HCT116 (cell line): ENCODE results near the gene ZNF581. TPM values are rescaled to one million over a fixed set of nuclear protein-coding genes. Genes with fewer than 3 reads are reported as not detected.

Experiments
- ATAC-seq: fragments of 200-7000 bp; cut with Tn5 transposase; 2 replicates; pipeline ENCODE4 v1.9.1; 2020; ENCODE audit warnings: mild to moderate bottlenecking, moderate library complexity
- BruUV-seq: library from RNA; stranded (reverse); fragments of 400-500 nt; replicated peaks from 2 replicates; lab custom pipeline; 2021; lab: Mats Ljungman, UMichigan
- CTCF ChIA-PET: fragments of 300-600 bp; sonication (Branson Sonifier 250); formaldehyde crosslinking; loops from one replicate; lab custom pipeline; 2021; ENCODE audit warnings: antibody characterized with exemption; lab: Charles Lee
- POLR2A ChIA-PET: fragments of 300-600, 350-600 bp; sonication (Branson Sonifier 250); formaldehyde crosslinking; loops from one replicate; lab custom pipeline; 2021; ENCODE audit warnings: antibody characterized with exemption; lab: Charles Lee
- RAD21 ChIA-PET, 2 experiments: fragments of 300-600 bp; sonication (Branson Sonifier 250); formaldehyde crosslinking; loops; one replicate each; lab custom pipeline; 2023; ENCODE audit warnings: low total read pairs in 2 of 2; ENCODE audit not compliant: uncharacterized antibody in 2 of 2, unreplicated experiment in 2 of 2, low non-redundant PET in 1 of 2; lab: Charles Lee
- DNase-seq: peaks from one replicate; pipeline ENCODE4 v3.0.0-alpha.2; 2010; ENCODE audit warnings: low read depth, low spot score
- H2AFZ ChIP-seq: fragments of 200-600 bp; shearing (Covaris generic), sonication (generic); 2 replicates; pipeline ENCODE4 v1.6.1; 2017; ENCODE audit warnings: low read depth, mixed run types, mixed read lengths, antibody characterized with exemption, low read length; ENCODE audit not compliant: poor library complexity, severe bottlenecking
- H3K27ac ChIP-seq: 2 replicates; pipeline ENCODE4 v1.5.1; 2012; ENCODE audit warnings: low read depth, low read length
- H3K27me3 ChIP-seq: fragments of 200-600 bp; sonication (generic); 2 replicates; pipeline ENCODE4 v1.6.1; 2016; ENCODE audit warnings: mixed run types, low read length, mixed read lengths; ENCODE audit not compliant: insufficient read depth
- H3K36me3 ChIP-seq, 2 experiments: fragments of 200-500 bp in 1 of 2; fragments of 200-600 bp in 1 of 2; sonication (Bioruptor generic) in 1 of 2; sonication (generic) in 1 of 2; 2 replicates each; pipeline versions ENCODE4 v1.5.1 to v1.6.1; 2014 to 2016; ENCODE audit warnings: low read length in 2 of 2, inconsistent platforms in 1 of 2, mixed read lengths in 1 of 2, mixed run types in 1 of 2; ENCODE audit not compliant: insufficient read depth in 2 of 2, control insufficient read depth in 1 of 2
- H3K4me1 ChIP-seq, 2 experiments: fragments of 200-600 bp in 1 of 2; sonication (generic) in 1 of 2; 2 replicates each; pipeline versions ENCODE4 v1.5.1 to v1.6.1; 2012 to 2017; ENCODE audit warnings: low read length in 2 of 2, inconsistent platforms in 1 of 2, mild to moderate bottlenecking in 1 of 2, mixed read lengths in 1 of 2, mixed run types in 1 of 2, moderate library complexity in 1 of 2; ENCODE audit not compliant: insufficient read depth in 2 of 2, control insufficient read depth in 1 of 2
- H3K4me2 ChIP-seq: fragments of 200-600 bp; sonication (generic); 2 replicates; pipeline ENCODE4 v1.6.1; 2017; ENCODE audit warnings: mixed run types, low read length, mixed read lengths
- H3K4me3 ChIP-seq, 2 experiments: fragments of 200-600 bp in 1 of 2; sonication (generic) in 1 of 2; replicated peaks in 1 of 2; 2 replicates each; pipeline ENCODE4 v1.5.1; 2011 to 2016; ENCODE audit warnings: low read length in 2 of 2, control low read depth in 1 of 2, low read depth in 1 of 2, mild to moderate bottlenecking in 1 of 2, mixed read lengths in 1 of 2, mixed run types in 1 of 2
- H3K79me2 ChIP-seq: fragments of 200-600 bp; sonication (generic); 2 replicates; pipeline ENCODE4 v1.6.1; 2017; ENCODE audit warnings: mild to moderate bottlenecking, mixed run types, low read length, moderate library complexity, mixed read lengths; ENCODE audit not compliant: insufficient read depth
- H3K9ac ChIP-seq: fragments of 200-600 bp; sonication (generic); 2 replicates; pipeline ENCODE4 v1.6.1; 2016; ENCODE audit warnings: low read length, mixed read lengths
- H3K9me2 ChIP-seq: fragments of 200-600 bp; sonication (generic), shearing (Covaris generic); 2 replicates; pipeline ENCODE4 v1.6.1; 2017; ENCODE audit warnings: mixed run types, mild to moderate bottlenecking, moderate library complexity; ENCODE audit not compliant: insufficient read depth
- H3K9me3 ChIP-seq, 2 experiments: fragments of 200-500 bp in 1 of 2; fragments of 200-600 bp in 1 of 2; sonication (Bioruptor generic) in 1 of 2; sonication (generic) in 1 of 2; 2 replicates each; pipeline ENCODE4 v1.6.1; 2014 to 2017; ENCODE audit warnings: low read length in 2 of 2, mixed read lengths in 2 of 2, inconsistent platforms in 1 of 2, low read depth in 1 of 2, mild to moderate bottlenecking in 1 of 2, mixed run types in 1 of 2, moderate library complexity in 1 of 2; ENCODE audit not compliant: control insufficient read depth in 1 of 2, insufficient read depth in 1 of 2
- H4K20me1 ChIP-seq: fragments of 200-600 bp; sonication (generic), shearing (Covaris generic); 2 replicates; pipeline ENCODE4 v1.6.1; 2017; ENCODE audit warnings: mixed run types, mild to moderate bottlenecking, moderate library complexity; ENCODE audit not compliant: insufficient read depth
- ATF3 ChIP-seq: IDR thresholded peaks from 2 replicates; pipeline ENCODE4 v1.6.1; 2012
- CTCF ChIP-seq, 3 experiments: fragments of 200-600 bp in 1 of 3; sonication (generic) in 1 of 3; IDR thresholded peaks in 2 of 3; conservative IDR thresholded peaks in 1 of 3; 2 replicates each; pipeline ENCODE4 v1.5.1; 2012 to 2017; ENCODE audit warnings: low read depth in 2 of 3, low read length in 2 of 3, antibody characterized with exemption in 1 of 3, borderline replicate concordance in 1 of 3, control low read depth in 1 of 3, mild to moderate bottlenecking in 1 of 3, mixed read lengths in 1 of 3, mixed run types in 1 of 3, moderate library complexity in 1 of 3; ENCODE audit not compliant: insufficient read depth in 1 of 3
- ELF1 ChIP-seq: IDR thresholded peaks from 2 replicates; pipeline ENCODE4 v1.6.1; 2012; ENCODE audit warnings: low read depth, borderline replicate concordance
- JUND ChIP-seq: IDR thresholded peaks from 2 replicates; pipeline ENCODE4 v1.6.1; 2012
- SIN3A ChIP-seq: IDR thresholded peaks from 2 replicates; pipeline ENCODE4 v1.6.1; 2012; ENCODE audit warnings: low read depth
- SRF ChIP-seq: IDR thresholded peaks from 2 replicates; pipeline ENCODE4 v1.6.1; 2012; ENCODE audit warnings: low read depth
- TCF7L2 ChIP-seq: IDR thresholded peaks from 2 replicates; pipeline ENCODE4 v1.7.0; 2011; ENCODE audit warnings: borderline replicate concordance, inconsistent platforms; ENCODE audit not compliant: insufficient read depth, insufficient read length; ENCODE audit errors: extremely low read depth
- ZFX ChIP-seq: fragments of 450-650 bp; IDR thresholded peaks from 2 replicates; pipeline ENCODE4 v1.6.1; 2017
- ZNF274 ChIP-seq: fragments of 200-500 bp; sonication (Bioruptor generic); IDR thresholded peaks from 2 replicates; pipeline ENCODE4 v1.6.1; 2014; ENCODE audit warnings: mild to moderate bottlenecking, low read depth, low read length, inconsistent platforms
- intact Hi-C: fragments of 100-400 bp; cut with micrococcal nuclease; formaldehyde crosslinking; loops from 2 replicates; pipeline ENCODE4 v1.10.0; 2022
- total RNA-seq: library from RNA; stranded (reverse); gene quantifications from one replicate; pipeline ENCODE4 v1.2.1, GENCODE V29; 2021; ENCODE audit not compliant: unreplicated experiment
- TF ChIP-seq, protein P1 (sequence below): IDR thresholded peaks from 2 replicates; pipeline ENCODE4 v1.6.1; 2012

The ZNF581 gene
- total RNA-seq, 1 experiment from 2014 or later: 44.4 TPM

DNA sequence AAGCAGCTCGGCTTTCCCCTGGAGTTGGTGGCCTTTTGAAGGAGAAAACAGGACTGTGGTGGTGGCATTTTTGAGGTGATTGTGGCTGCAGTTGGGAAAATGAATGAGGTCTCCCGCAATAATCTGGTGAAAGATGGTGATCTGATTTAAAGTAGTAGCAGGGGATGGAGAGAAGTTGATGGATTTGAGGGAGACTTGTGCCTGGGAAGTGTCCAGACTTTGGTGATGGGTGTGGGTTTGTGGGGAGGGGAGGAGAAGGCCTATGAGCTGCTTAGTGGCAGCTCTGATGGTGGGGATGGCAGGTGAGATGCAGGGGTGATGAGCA is 27.6 kb downstream of the ZNF581 start:
- intact Hi-C loops: no loop called here
- ATAC-seq: no peak
- POLR2A ChIA-PET: interaction anchor here (1.1 kb wide), 1 partner anchor 17 kb away, joined by 8 read pairs; the partner anchor contains the start of gene U2AF2

GRCh38 chr19:55672418-55672817 is 29.0 kb downstream of the ZNF581 start:
- intact Hi-C loops: no loop called here
- H3K4me3 ChIP-seq: no peak overlapping the region
- peaks cover 92% of the 10 kb centered on the region for H3K79me2 ChIP-seq
- H3K9ac ChIP-seq: no peak overlapping the region
- ChIA-PET POLR2A (no interaction called here), CTCF (interaction anchor here (1.5 to 2.3 kb wide), 2 partner anchors 15 to 18 kb away, joined by 15 to 23 read pairs; partner anchors contain the start of gene U2AF2), RAD21 (no interaction called here)
- no peak overlapping the region for H2AFZ ChIP-seq
- no peak overlapping the region for H3K27ac ChIP-seq
- peaks cover 13 to 48% of the 10 kb centered on the region in 2 experiments for H3K4me1 ChIP-seq
- no peak for ATAC-seq
- no peaks in the 10 kb centered on the region for H3K9me2 ChIP-seq
- no TSS peak for BruUV-seq
- H3K36me3 ChIP-seq: peaks cover 19 to 38% of the 10 kb centered on the region in 2 experiments; a peak in 3 of 4 replicates
- no peaks in the 10 kb centered on the region for H3K9me3 ChIP-seq
- H4K20me1 ChIP-seq: 0 out of 2 replicates have a peak, but pooled peaks cover 8% of the 10 kb centered on the region
- TF ChIP-seq TCF7L2 (no peak), JUND (no peak), SRF (no peak), ZNF274 (no peak), SIN3A (no peak), ELF1 (no peak), ATF3 (no peak)
- TF ChIP-seq, protein P1, sequence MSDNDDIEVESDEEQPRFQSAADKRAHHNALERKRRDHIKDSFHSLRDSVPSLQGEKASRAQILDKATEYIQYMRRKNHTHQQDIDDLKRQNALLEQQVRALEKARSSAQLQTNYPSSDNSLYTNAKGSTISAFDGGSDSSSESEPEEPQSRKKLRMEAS: no peak
- no peaks in the 10 kb centered on the region for H3K27me3 ChIP-seq
- no peak overlapping the region for H3K4me2 ChIP-seq
- no peak for DNase-seq

More for the DNA sequence above, 27.6 kb downstream of the ZNF581 start:
- Histone ChIP-seq H3K4me2 (no peak overlapping the region), H3K36me3 (peaks cover 31 to 47% of the 10 kb centered on the region in 2 experiments), H3K9me3 (no peaks in the 10 kb centered on the region), H3K4me1 (peaks cover 7 to 50% of the 10 kb centered on the region in 2 experiments), H3K27me3 (no peaks in the 10 kb centered on the region), H3K9me2 (no peaks in the 10 kb centered on the region), H2AFZ (no peak overlapping the region), H3K27ac (peak overlapping the region; percentile 10; the same call in 1 of the 2 replicates), H3K9ac (no peak overlapping the region), H3K79me2 (peaks cover 92% of the 10 kb centered on the region), H4K20me1 (peaks cover 14% of the 10 kb centered on the region; the same call in 1 of the 2 replicates), H3K4me3 (no peak overlapping the region)
- CTCF ChIA-PET: interaction anchor here (0.7 to 2.3 kb wide), 7 partner anchors 8 to 38 kb away, joined by 3 to 23 read pairs (median 3); partner anchors contain the start of genes U2AF2 and ZNF580
- TF ChIP-seq JUND (no peak), ZFX (no peak), CTCF (IDR thresholded peaks at IDR 0.05 in 2 of 3, conservative IDR thresholded peaks at IDR 0.05 in 1 of 3; ENCODE audit: borderline replicate concordance in 1 of 3, insufficient read depth in 1 of 3, low read depth in 2 of 3, low read length in 2 of 3) (no peak)
- no TSS peak for BruUV-seq
- RAD21 ChIA-PET: no interaction called here
- DNase-seq: no peak
